AG04450 (cell line): ENCODE data around the gene PRICKLE3. TPM values are rescaled to one million over a fixed set of nuclear protein-coding genes. Genes with fewer than 3 reads are reported as not detected.

Source experiments
- CTCF ChIA-PET: fragments of 300-600, 350-600 bp; formaldehyde crosslinking; extraction: SDS; loops from one replicate; lab custom pipeline; 2022; ENCODE audit warnings: antibody characterized with exemption, inconsistent platforms; lab: Charles Lee
- POLR2A ChIA-PET: fragments of 350-600 bp; formaldehyde crosslinking; extraction: SDS; loops from one replicate; lab custom pipeline; 2021; ENCODE audit warnings: antibody characterized with exemption, inconsistent platforms; lab: Yijun Ruan, JAX
- DNase-seq: peaks from one replicate; pipeline ENCODE4 v3.0.0-alpha.2; 2011; ENCODE audit warnings: low read depth, low spot score
- H3K27ac ChIP-seq: one replicate; pipeline ENCODE4 v1.5.1; 2012; ENCODE audit warnings: low read depth, low read length, control low read depth
- H3K27me3 ChIP-seq: one replicate; pipeline ENCODE4 v1.6.0; 2012; ENCODE audit warnings: low read length; ENCODE audit not compliant: control insufficient read depth, insufficient read depth
- H3K4me3 ChIP-seq: 2 replicates; pipeline ENCODE4 v1.5.1; 2011; ENCODE audit warnings: mild to moderate bottlenecking, low read depth, low read length, control low read depth
- H3K9me3 ChIP-seq: 2 replicates; pipeline ENCODE4 v1.5.1; 2012; ENCODE audit warnings: low read length; ENCODE audit not compliant: control insufficient read depth, insufficient read depth
- CTCF ChIP-seq: IDR thresholded peaks from 2 replicates; pipeline ENCODE4 v1.5.1; 2011; ENCODE audit warnings: low read depth, low read length, control low read depth, inconsistent platforms
- polyA plus RNA-seq: library from polyadenylated mRNA; depleted of rRNA; stranded (reverse); fragments of >200 nt; gene quantifications from 2 replicates; pipeline ENCODE4 v1.2.3, GENCODE V29; 2011

PRICKLE3 gene
- polyA plus RNA-seq, 1 experiment: 3.6 TPM

- Histone ChIP-seq H3K27ac (peak overlapping the region; percentile 70), H3K9me3 (no peaks in the 10 kb centered on the region), H3K27me3 (no peaks in the 10 kb centered on the region), H3K4me3 (peak overlapping the region; percentile 50)
- POLR2A ChIA-PET: interaction anchor here (1.0 to 1.2 kb wide), 2 partner anchors 9 to 27 kb away, joined by 3 to 5 read pairs; no protein-coding TSS in a partner anchor
- TF ChIP-seq CTCF: peak; percentile 47
- CTCF ChIA-PET: interaction anchor here (0.7 to 1.8 kb wide), 6 partner anchors 8 to 29 kb away, joined by 3 to 8 read pairs (median 4); no protein-coding TSS in a partner anchor
- no peak for DNase-seq
These were observed 22.4 kb downstream of the PRICKLE3 start for GRCh38 chrX:49163555-49164419.

GRCh38 chrX:49162620-49163019 is 23.6 kb downstream of the PRICKLE3 start, which contains the start of gene MAGIX:
Gene MAGIX (plus strand): TSS chrX:49162758. CDS start chrX:49162890, 132 bp downstream.
- Histone ChIP-seq H3K27me3 (no peaks in the 10 kb centered on the region), H3K27ac (no peak within 1 kb of the TSS), H3K4me3 (peak within 1 kb of the TSS; percentile 50), H3K9me3 (no peaks in the 10 kb centered on the region)
- CTCF ChIA-PET: no interaction called here
- TF ChIP-seq CTCF: no peak
- no peak for DNase-seq
- POLR2A ChIA-PET: no interaction called here

DNA sequence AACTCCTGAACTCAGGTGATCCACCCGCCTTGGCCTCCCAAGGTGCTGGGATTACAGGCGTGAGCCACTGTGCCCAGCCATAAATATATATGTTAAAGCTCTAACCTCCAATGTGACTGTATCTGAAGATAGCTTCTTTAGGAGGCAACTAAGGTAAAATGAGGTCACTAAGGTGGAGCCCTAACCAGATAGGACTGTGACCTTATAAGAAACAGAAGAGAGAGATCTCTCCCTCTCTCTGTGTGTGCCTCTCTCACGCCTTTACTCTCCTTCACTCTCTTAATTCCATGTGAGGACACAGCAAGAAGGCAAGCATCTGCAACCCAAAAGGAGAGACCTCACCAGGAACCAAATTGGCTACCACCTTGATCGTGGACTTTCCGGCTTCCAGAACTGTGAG is 24.5 kb downstream of the PRICKLE3 start:
- H3K27me3 ChIP-seq: no peaks in the 10 kb centered on the region
- no peak overlapping the region for H3K4me3 ChIP-seq
- no peak for DNase-seq
- no peak overlapping the region for H3K27ac ChIP-seq
- no peak for TF ChIP-seq CTCF
- CTCF ChIA-PET: no interaction called here
- H3K9me3 ChIP-seq: no peaks in the 10 kb centered on the region
- POLR2A ChIA-PET: no interaction called here

DNA sequence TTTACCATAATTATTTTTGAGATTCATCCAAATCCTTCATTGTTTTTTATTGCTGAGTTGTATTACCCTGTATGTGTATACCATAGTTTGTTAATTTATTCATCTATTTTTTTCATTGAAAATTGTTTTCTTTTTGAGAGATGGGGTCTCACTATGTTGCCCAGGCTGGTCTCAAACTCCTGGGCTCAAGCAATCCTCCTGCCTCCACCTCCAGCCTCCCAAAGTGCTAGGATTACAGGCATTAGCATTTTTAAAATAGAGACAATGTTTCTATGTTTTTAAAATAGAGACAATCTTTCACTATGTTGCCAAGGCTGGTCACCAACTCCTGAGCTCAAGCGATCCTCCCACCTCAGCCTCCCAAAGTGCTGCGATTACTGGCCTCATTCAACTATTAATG is 25.3 kb downstream of the PRICKLE3 start:
- H3K4me3 ChIP-seq: no peak overlapping the region
- no peak overlapping the region for H3K27ac ChIP-seq
- DNase-seq: no peak
- CTCF ChIA-PET: no interaction called here
- H3K27me3 ChIP-seq: no peaks in the 10 kb centered on the region
- POLR2A ChIA-PET: no interaction called here
- H3K9me3 ChIP-seq: no peaks in the 10 kb centered on the region
- no peak for TF ChIP-seq CTCF

GRCh38 chrX:49157194-49157593 is 29.0 kb downstream of the PRICKLE3 start:
- POLR2A ChIA-PET: no interaction called here
- Histone ChIP-seq H3K4me3 (no peak overlapping the region), H3K27me3 (no peaks in the 10 kb centered on the region), H3K27ac (no peak overlapping the region), H3K9me3 (no peaks in the 10 kb centered on the region)
- CTCF ChIA-PET: interaction anchor here (0.6 kb wide), 1 partner anchor 266 kb away, joined by 3 read pairs; no protein-coding TSS in a partner anchor
- no peak for TF ChIP-seq CTCF
- no peak for DNase-seq
